Uterus (tissue), 4 donors: ENCODE results near the gene NOL4L. TPM values are rescaled to one million over a fixed set of nuclear protein-coding genes. Genes with fewer than 3 reads are reported as not detected.
"Not testable (repeated sequence)": the region's sequence is repeated elsewhere in the genome, so short reads cannot be mapped to it uniquely, and the experiment has no call there.

Experiments used
- DNase-seq, 2 donors: peaks; one replicate each; pipeline ENCODE4 v3.0.0-alpha.2; 2019 to 2020
- H3K27ac ChIP-seq, 2 donors: fragments of 200-600 bp; sonication (generic); 1 replicate in 1 of 2; 2 replicates in 1 of 2; pipeline ENCODE4 v1.5.1; 2016 to 2018
- H3K27me3 ChIP-seq, 2 donors: fragments of 200-600 bp; sonication (generic); one replicate each; pipeline ENCODE4 v1.5.1; 2018 to 2019; ENCODE audit warnings: control low read depth in 1 of 2
- H3K36me3 ChIP-seq, 2 donors: fragments of 200-600 bp; sonication (generic); one replicate each; pipeline ENCODE4 v1.5.1; 2019; ENCODE audit warnings: control low read depth in 1 of 2
- H3K4me1 ChIP-seq, 2 donors: fragments of 200-600 bp; sonication (generic); one replicate each; pipeline ENCODE4 v1.5.1; 2018 to 2019; ENCODE audit warnings: control low read depth in 1 of 2
- H3K4me3 ChIP-seq, 2 donors: fragments of 200-600 bp; sonication (generic); 1 replicate in 1 of 2; 2 replicates in 1 of 2; pipeline ENCODE4 v1.5.1; 2018 to 2019; ENCODE audit warnings: mild to moderate bottlenecking in 1 of 2
- H3K9me3 ChIP-seq, 2 donors: fragments of 200-600 bp; sonication (generic); one replicate each; pipeline ENCODE4 v1.5.1; 2019; ENCODE audit warnings: control low read depth in 1 of 2
- POLR2A ChIP-seq, 2 donors: fragments of 450-650 bp; IDR thresholded peaks; one replicate each; pipeline ENCODE4 v1.6.1; 2016; ENCODE audit warnings: antibody characterized with exemption in 2 of 2, mild to moderate bottlenecking in 1 of 2, moderate library complexity in 1 of 2
- intact Hi-C: fragments of 100-400 bp; cut with DNase I; formaldehyde crosslinking; loops from one replicate; pipeline ENCODE4 v1.15.1; 2023; ENCODE audit warnings: low total_unique reads
- total RNA-seq, 4 donors: library from RNA; depleted of rRNA in 3 of 4; stranded (reverse); fragments of >200 nt in 3 of 4; gene quantifications; one replicate each; pipeline versions ENCODE4 v1.1.0 to v1.2.4, GENCODE V29; 2014 to 2023
- TF ChIP-seq, protein P1 (sequence below), 4 experiments: fragments of 200-600 bp in 2 of 4; fragments of 450-650 bp in 2 of 4; sonication (generic) in 2 of 4; IDR thresholded peaks; one replicate each; pipeline ENCODE4 v1.5.1; 2016 to 2019; ENCODE audit warnings: antibody characterized with exemption in 4 of 4, mild to moderate bottlenecking in 2 of 4, moderate library complexity in 1 of 4
- donor health status: DM: yes; HTN: yes; CAD: no.

NOL4L gene
- total RNA-seq, 4 donors from 2014 or later: 6.2 to 31.1 (median 9.6) TPM

- no peak overlapping the region for H3K4me3 ChIP-seq
- H3K9me3 ChIP-seq: no peaks in the 10 kb centered on the region
- no peaks in the 10 kb centered on the region for H3K36me3 ChIP-seq
- DNase-seq: no peak
- TF ChIP-seq, protein P1, sequence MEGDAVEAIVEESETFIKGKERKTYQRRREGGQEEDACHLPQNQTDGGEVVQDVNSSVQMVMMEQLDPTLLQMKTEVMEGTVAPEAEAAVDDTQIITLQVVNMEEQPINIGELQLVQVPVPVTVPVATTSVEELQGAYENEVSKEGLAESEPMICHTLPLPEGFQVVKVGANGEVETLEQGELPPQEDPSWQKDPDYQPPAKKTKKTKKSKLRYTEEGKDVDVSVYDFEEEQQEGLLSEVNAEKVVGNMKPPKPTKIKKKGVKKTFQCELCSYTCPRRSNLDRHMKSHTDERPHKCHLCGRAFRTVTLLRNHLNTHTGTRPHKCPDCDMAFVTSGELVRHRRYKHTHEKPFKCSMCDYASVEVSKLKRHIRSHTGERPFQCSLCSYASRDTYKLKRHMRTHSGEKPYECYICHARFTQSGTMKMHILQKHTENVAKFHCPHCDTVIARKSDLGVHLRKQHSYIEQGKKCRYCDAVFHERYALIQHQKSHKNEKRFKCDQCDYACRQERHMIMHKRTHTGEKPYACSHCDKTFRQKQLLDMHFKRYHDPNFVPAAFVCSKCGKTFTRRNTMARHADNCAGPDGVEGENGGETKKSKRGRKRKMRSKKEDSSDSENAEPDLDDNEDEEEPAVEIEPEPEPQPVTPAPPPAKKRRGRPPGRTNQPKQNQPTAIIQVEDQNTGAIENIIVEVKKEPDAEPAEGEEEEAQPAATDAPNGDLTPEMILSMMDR (IDR thresholded peaks at IDR 0.05): no peak
- TF ChIP-seq POLR2A (IDR thresholded peaks at IDR 0.05): no peak
- H3K27me3 ChIP-seq: no peaks in the 10 kb centered on the region
- intact Hi-C loops: no loop called here
- no peaks in the 10 kb centered on the region for H3K4me1 ChIP-seq
- H3K27ac ChIP-seq: no peak overlapping the region
Measured at GRCh38 chr20:32599783-32600340, 14.7 kb upstream of the NOL4L start.

DNA sequence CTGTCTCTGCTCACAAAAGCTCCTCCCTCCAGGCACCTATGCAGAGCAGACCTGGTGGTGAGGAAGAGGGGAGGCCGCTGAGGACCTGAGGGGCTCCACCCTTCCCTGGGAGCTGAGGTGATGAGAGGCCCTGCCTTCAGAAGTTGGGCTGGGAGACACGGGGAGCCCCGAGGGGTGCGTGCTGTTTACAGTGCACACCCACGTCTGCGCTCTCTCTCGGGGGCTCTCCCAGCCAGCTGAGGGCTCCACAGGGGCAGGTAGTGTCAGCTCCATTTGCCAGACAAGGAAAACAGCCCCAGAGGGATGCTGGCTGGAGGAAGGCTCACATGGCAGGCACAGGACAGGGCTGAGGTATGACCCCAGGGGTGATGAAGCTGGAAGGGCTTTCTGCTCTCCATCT is 13.5 kb upstream of the NOL4L start:
- Histone ChIP-seq H3K27ac (no peak overlapping the region), H3K9me3 (no peaks in the 10 kb centered on the region), H3K27me3 (no peaks in the 10 kb centered on the region), H3K4me3 (no peak overlapping the region), H3K36me3 (no peaks in the 10 kb centered on the region), H3K4me1 (no peaks in the 10 kb centered on the region)
- TF ChIP-seq, protein P1 (IDR thresholded peaks at IDR 0.05): no peak
- no peak for TF ChIP-seq POLR2A (IDR thresholded peaks at IDR 0.05)
- no peak for DNase-seq
- intact Hi-C loops: no loop called here

DNA sequence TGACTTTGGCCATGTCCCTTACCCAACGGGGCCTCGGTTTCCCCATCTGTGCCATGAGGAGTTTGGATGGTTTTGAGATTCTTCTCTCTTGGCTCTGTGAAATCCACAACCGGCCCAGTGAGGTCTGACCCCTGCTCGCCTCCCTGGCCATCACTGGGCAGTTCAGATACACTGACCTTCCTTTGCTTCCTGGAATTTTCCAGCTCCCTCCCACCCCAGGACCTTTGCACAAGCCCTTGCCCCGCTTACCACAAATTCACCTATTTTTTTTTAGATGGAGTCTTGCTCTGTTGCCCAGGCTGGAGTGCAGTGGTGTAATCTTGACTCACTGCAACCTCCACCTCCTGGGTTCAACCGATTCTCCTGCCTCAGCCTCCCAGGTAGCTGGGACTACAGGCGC is 12.6 kb upstream of the NOL4L start:
- no peaks in the 10 kb centered on the region for H3K4me1 ChIP-seq
- H3K9me3 ChIP-seq: no peaks in the 10 kb centered on the region
- H3K36me3 ChIP-seq: no peaks in the 10 kb centered on the region
- H3K27me3 ChIP-seq: no peaks in the 10 kb centered on the region
- H3K27ac ChIP-seq: no peak overlapping the region
- no peak for DNase-seq
- intact Hi-C loops: no loop called here
- TF ChIP-seq, protein P1 (IDR thresholded peaks at IDR 0.05): no peak
- no peak for TF ChIP-seq POLR2A (IDR thresholded peaks at IDR 0.05)
- H3K4me3 ChIP-seq: no peak overlapping the region

- no peaks in the 10 kb centered on the region for H3K9me3 ChIP-seq
- no peak overlapping the region for H3K4me3 ChIP-seq
- TF ChIP-seq, protein P1 (IDR thresholded peaks at IDR 0.05): no peak
- no peak for TF ChIP-seq POLR2A (IDR thresholded peaks at IDR 0.05)
- intact Hi-C loops: no loop called here
- H3K36me3 ChIP-seq: no peaks in the 10 kb centered on the region
- no peak overlapping the region for H3K27ac ChIP-seq
- no peaks in the 10 kb centered on the region for H3K27me3 ChIP-seq
- H3K4me1 ChIP-seq: no peaks in the 10 kb centered on the region
- DNase-seq: no peak
Measured at GRCh38 chr20:32596681-32597252, 11.6 kb upstream of the NOL4L start.

DNA sequence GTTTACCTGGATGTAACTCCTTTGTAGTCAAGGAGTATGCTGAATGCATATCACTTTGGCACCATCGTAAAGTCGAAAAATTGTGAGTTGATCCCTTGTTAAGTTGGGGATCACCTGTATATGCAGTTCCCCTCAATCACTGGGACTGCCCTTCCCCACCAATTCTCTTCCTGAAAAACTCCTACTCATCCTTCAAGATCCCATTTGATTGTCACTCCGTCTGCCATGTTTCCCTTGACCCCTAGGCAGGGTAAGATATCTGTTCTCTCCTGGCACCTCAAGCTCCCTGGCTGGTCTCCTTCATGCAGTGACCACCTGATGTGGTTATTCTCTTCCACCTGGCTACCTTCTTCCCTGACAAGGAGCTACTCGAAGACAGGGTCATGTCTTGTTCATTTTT is 10.0 kb upstream of the NOL4L start:
- Histone ChIP-seq H3K4me3 (no peak overlapping the region), H3K27ac (no peak overlapping the region), H3K4me1 (no peaks in the 10 kb centered on the region), H3K27me3 (no peaks in the 10 kb centered on the region), H3K36me3 (no peaks in the 10 kb centered on the region), H3K9me3 (no peaks in the 10 kb centered on the region)
- TF ChIP-seq, protein P1 (IDR thresholded peaks at IDR 0.05): no peak
- TF ChIP-seq POLR2A (IDR thresholded peaks at IDR 0.05): no peak
- intact Hi-C loops: no loop called here
- DNase-seq: no peak

- H3K27me3 ChIP-seq, H3K36me3 ChIP-seq, H3K4me1 ChIP-seq, H3K9me3 ChIP-seq, intact Hi-C loops, DNase-seq, H3K4me3 ChIP-seq, H3K27ac ChIP-seq: not testable (repeated sequence)
Measured at GRCh38 chr20:32594669-32595068, 9.5 kb upstream of the NOL4L start.
